Activated T-helper 17 cell treated with anti-CD3 and anti-CD28 coated beads, Interleukin-2, amount 50 U/mL, for 72 hours (primary cell): Measurements from ENCODE around the gene LLGL2. TPM values are rescaled to one million over a fixed set of nuclear protein-coding genes. Genes with fewer than 3 reads are reported as not detected.

ENCODE experiments used
- ATAC-seq: fragments of 150-1000 bp; cut with Tn5 transposase; replicated peaks from 2 replicates; pipeline ENCODE4 v1.10.0; 2021; ENCODE audit warnings: mild to moderate bottlenecking, moderate library complexity
- H3K27ac Mint-ChIP-seq: one replicate; pipeline ENCODE4 v1.8.0; 2022; ENCODE audit warnings: mixed read lengths
- H3K27me3 Mint-ChIP-seq: one replicate; pipeline ENCODE4 v1.8.0; 2022; ENCODE audit warnings: mixed read lengths
- H3K36me3 Mint-ChIP-seq: one replicate; pipeline ENCODE4 v1.8.0; 2022; ENCODE audit warnings: low read depth, mild to moderate bottlenecking, mixed read lengths
- H3K4me1 Mint-ChIP-seq: one replicate; pipeline ENCODE4 v1.8.0; 2022; ENCODE audit warnings: mixed read lengths
- H3K4me3 Mint-ChIP-seq: one replicate; pipeline ENCODE4 v1.8.0; 2022; ENCODE audit warnings: mild to moderate bottlenecking, mixed read lengths
- H3K9me3 Mint-ChIP-seq: one replicate; pipeline ENCODE4 v1.8.0; 2022; ENCODE audit warnings: mixed read lengths
- total RNA-seq, 2 donors: library from RNA; stranded (reverse); gene quantifications; one replicate each; pipeline ENCODE4 v1.2.3, GENCODE V29; 2022

LLGL2 gene
- total RNA-seq, 2 donors from 2014 or later = 16.7 to 24.1 TPM

DNA sequence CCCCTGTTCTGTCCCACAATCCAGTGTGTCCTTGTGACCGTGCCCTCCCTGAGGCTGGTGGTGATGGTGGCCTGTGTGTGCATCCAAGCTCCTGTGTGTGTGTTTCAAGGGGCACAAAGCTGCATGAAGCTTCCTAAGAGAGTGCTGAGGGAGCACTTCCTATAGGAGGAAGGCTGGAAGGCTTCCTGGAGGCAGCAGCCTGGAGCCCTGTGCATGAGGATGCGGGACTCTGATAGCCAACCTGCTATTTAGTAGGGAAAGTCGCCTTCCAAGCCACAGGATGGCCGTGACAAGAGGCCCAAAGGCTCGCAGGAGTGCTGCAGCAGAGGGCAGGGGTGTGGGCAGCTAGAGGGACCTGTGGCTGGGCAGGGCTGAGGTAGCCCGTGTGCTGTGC lies 70.4 kb downstream of the LLGL2 start:
- Mint-ChIP-seq H3K27ac (no peak overlapping the region), H3K27me3 (no peaks in the 10 kb centered on the region), H3K36me3 (no peaks in the 10 kb centered on the region), H3K4me1 (no peaks in the 10 kb centered on the region), H3K9me3 (no peaks in the 10 kb centered on the region), H3K4me3 (no peak overlapping the region)
- no peak for ATAC-seq

DNA sequence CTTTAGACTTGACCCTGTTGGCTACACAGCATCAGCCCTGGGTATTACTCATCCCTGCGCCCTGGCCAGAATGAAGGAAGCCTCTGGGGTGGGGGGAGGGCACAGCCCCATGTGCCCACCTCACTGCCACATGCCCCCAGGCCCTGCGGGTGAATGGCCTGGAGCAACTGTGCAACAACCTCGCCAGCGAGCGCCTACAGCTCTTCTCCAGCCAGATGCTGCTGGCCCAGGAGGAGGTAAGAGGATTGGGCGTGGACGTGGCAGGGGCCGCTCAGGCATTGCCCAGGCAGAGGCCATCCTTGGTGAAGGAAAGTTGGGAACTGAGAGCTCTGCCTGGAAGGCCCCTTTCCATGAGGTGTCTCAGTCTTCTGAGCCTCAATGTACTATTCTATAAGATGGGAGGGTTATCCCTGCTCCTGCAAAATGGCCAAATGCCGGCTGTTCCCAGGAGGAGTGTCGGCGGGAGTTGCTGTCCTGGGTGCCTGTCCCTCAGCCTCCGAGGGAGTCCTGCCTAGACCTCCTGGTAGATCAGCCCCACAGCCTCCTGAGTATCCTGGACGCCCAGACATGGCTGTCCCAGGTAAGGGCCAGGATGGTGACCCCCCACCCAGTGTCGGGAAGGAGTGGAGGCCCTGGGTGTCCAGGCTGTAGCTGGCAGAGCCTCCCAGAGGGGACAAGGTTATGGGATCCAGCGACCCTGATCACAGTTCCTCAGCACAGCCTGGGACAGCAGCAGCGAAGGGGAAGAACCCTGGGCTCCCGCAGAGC lies 71.0 kb downstream of the LLGL2 start:
- Mint-ChIP-seq H3K27ac (no peak overlapping the region), H3K36me3 (no peaks in the 10 kb centered on the region), H3K4me1 (no peaks in the 10 kb centered on the region), H3K4me3 (no peak overlapping the region), H3K27me3 (no peaks in the 10 kb centered on the region), H3K9me3 (no peaks in the 10 kb centered on the region)
- no peak for ATAC-seq

DNA sequence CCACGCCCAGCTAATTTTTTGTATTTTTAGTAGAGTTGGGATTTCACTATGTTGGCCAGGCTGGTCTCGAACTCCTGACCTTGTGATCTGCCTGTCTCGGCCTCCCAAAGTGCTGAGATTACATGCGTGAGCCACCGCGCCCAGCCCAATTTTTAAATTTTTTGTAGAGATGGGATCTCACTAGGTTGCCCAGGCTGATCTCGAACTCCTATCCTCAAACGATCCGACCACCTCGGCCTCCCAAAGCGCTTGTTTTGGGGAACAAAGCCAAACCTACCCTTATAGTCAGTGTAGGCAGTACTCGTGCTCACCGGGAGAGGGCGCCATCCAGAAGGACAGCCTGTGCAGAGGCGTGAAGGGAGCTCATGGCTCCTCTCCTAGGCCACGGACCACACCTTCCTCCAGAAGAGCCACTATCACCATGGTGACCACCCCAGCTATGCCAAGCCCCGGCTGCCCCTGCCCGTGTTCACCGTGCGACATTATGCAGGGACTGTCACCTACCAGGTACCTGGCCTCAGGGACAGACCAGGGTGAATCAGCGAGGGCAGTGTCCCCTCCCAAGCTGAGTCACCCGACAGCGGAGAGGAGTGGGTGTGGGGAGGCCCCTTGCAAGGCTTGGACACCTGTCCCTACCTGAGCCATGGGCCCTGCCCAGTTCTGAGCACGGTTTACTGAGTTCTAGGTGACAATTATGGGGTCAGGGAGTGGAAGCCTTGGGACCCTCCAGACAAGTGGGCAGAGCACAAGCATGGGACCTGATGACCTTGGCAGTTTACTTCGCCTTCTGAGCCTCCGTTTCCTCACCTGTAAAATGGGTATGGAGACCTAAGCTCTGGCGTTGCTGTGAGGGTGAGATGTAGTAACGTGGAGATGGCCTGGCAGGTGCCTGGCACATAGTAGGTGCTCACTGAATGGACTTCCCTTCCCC lies 75.8 kb downstream of the LLGL2 start:
- Mint-ChIP-seq H3K27ac (no peak overlapping the region), H3K4me1 (no peaks in the 10 kb centered on the region), H3K4me3 (no peak overlapping the region), H3K27me3 (no peaks in the 10 kb centered on the region), H3K36me3 (no peaks in the 10 kb centered on the region), H3K9me3 (no peaks in the 10 kb centered on the region)
- ATAC-seq = peak; percentile 83

DNA sequence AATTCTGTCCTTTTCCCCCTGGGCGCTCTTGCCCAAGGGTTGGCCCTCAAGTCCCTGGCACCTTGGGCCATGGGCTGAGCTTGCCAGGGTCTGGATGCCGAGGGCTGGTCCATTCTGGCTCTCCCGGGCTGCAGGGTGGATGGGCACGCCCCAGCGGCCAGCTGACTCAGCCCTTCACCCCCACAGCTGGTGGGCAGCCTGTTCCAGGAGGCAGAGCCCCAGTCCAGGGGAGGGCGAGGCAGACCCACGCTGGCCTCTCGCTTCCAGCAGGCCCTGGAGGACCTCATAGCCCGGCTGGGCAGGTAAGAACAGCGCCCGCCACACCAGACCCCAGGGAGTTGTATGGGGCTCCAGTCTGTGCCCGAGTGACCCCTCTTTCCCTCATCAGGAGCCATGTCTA lies 77.1 kb downstream of the LLGL2 start:
- Mint-ChIP-seq H3K9me3 (no peaks in the 10 kb centered on the region), H3K27me3 (no peaks in the 10 kb centered on the region), H3K27ac (no peak overlapping the region), H3K4me3 (no peak overlapping the region), H3K36me3 (no peaks in the 10 kb centered on the region), H3K4me1 (no peaks in the 10 kb centered on the region)
- ATAC-seq = no peak

DNA sequence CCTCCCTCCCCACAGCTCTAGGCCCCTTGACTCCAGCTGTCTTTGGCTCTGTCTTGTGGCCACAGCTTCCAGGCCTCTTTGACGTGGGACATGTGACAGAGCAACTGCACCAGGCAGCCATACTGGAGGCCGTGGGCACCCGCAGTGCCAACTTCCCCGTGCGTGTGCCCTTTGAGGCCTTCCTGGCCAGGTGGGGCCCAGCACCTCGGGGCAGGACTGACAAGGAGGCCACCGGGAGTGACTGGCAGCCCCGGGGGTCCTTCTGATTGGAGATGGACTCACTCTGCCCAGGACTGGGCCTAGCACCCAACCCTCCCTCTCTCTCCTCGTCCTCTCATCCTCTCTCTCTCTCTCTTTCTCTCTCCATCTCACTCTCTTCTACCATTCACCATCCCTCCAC lies 77.6 kb downstream of the LLGL2 start:
- no peaks in the 10 kb centered on the region for H3K4me1 Mint-ChIP-seq
- H3K4me3 Mint-ChIP-seq = no peak overlapping the region
- peak overlapping the region; percentile 45 for H3K27ac Mint-ChIP-seq
- no peaks in the 10 kb centered on the region for H3K27me3 Mint-ChIP-seq
- no peaks in the 10 kb centered on the region for H3K36me3 Mint-ChIP-seq
- no peaks in the 10 kb centered on the region for H3K9me3 Mint-ChIP-seq
- no peak for ATAC-seq

DNA sequence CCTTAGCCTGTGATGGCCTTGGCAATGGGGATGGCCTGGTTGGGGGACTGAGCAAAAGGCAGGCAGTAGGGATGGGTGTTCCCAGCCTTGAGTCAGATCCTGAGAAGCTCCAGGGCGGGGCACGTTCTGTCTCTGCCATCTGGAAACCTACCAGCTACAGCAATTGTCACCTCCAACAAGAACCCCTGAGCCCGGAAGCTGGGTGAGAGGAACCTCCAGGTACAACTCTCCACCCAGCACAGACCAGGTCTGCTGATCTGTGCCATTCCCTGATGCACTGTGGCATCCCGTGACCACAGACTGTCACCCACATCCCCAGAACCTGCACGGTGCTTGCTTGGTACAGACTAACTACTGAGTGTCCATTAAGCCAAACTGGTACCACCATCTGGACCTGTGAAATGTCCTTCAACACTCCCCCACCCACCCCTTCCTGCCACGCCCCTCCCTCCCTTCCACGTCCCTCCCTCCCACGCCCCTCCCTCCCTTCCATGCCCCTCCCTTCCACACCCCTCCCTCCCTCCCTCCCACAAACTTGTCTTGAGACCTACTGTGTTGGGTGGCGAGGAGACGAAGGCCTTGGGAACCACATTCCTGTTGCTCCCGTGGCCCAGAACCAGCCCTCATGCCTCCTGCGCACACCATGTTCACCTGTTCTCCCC lies 78.7 kb downstream of the LLGL2 start:
- Mint-ChIP-seq H3K4me1 (no peaks in the 10 kb centered on the region), H3K9me3 (no peaks in the 10 kb centered on the region), H3K27me3 (no peaks in the 10 kb centered on the region), H3K36me3 (no peaks in the 10 kb centered on the region), H3K27ac (no peak overlapping the region), H3K4me3 (no peak overlapping the region)
- no peak for ATAC-seq

DNA sequence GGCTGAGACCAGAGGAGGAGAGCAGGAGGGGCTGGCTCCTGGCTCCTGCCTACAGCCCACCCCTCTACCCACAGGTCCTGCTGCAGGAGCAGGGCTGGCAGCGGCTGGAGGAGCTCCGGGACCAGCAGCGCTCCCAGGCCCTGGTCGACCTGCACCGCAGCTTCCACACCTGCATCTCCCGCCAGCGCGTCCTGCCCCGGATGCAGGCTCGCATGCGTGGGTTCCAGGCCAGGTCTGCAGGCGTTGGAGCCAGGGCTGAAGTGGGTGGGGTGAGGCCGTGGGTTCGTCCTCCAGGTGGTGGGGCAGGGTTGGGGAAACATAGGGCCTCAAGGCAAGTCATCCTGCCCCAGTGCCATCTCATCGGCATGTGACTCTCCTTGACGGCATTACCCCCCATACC lies 80.3 kb downstream of the LLGL2 start:
- no peak for ATAC-seq
- Mint-ChIP-seq H3K4me1 (no peaks in the 10 kb centered on the region), H3K36me3 (no peaks in the 10 kb centered on the region), H3K4me3 (no peak overlapping the region), H3K27me3 (no peaks in the 10 kb centered on the region), H3K9me3 (no peaks in the 10 kb centered on the region), H3K27ac (no peak overlapping the region)

DNA sequence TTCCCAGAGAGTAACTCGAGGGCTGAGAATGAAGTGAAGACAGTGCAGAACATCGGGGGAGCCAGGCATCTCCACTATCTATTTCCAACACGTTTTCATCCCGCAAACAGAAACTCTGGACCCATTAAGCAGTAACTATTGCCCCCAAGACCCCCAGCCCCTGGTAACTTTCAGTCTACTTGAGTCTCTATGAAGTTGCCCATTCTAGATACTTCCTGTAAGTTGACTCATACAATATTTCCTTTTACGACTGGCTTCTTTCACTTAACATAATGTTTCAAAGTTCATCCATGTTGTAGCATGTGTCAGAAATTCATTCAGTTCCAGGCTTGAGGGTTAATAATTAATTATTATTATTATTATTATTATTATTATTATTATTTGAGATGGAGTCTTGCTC lies 81.6 kb downstream of the LLGL2 start:
- Mint-ChIP-seq H3K4me3 (no peak overlapping the region), H3K4me1 (no peaks in the 10 kb centered on the region), H3K27ac (no peak overlapping the region), H3K27me3 (no peaks in the 10 kb centered on the region), H3K36me3 (no peaks in the 10 kb centered on the region), H3K9me3 (no peaks in the 10 kb centered on the region)
- ATAC-seq = no peak

DNA sequence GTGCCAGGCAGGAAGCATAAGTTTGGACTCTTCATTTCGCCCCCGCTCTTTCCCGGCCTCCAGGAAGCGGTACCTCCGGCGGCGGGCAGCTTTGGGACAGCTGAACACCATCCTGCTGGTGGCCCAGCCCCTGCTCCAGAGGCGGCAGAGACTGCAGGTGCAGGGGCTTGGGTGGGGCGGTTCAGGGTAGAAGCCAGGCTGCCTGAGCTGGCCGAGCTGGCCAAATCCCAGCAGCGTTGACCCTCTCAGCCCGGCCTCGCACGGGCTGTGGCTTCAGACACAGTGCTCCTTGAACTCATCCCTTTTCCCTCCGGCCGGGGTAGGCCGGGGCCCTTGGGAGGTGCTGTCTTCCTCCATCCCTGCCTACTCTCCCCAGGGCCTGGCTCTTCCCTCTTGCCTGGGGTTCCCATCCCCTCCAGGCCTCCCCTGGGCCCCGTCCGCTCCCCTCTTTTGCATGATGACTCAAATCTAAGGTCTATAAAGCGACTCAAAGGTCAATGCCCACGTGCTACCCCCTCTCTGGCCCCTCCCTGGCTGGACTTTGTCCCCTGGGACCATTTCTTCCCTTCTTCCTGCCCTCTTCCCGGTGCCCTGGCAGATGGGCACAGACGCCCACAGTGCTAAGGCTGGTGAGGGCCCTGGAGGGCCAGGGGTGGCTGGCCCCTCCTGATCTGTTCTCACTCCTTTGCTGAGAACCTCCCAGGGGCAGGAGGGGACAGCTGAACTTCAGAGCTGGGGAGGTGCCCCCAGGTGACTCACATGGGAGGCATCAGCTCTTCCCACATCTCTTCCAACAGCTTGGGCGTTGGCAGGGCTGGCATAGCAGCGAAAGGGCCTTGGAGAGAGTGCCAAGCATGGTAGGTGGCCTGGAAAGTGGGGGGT lies 84.8 kb downstream of the LLGL2 start:
- no peak overlapping the region for H3K4me3 Mint-ChIP-seq
- H3K9me3 Mint-ChIP-seq = no peaks in the 10 kb centered on the region
- H3K36me3 Mint-ChIP-seq = no peaks in the 10 kb centered on the region
- no peaks in the 10 kb centered on the region for H3K4me1 Mint-ChIP-seq
- ATAC-seq = no peak
- H3K27me3 Mint-ChIP-seq = no peaks in the 10 kb centered on the region
- no peak overlapping the region for H3K27ac Mint-ChIP-seq

DNA sequence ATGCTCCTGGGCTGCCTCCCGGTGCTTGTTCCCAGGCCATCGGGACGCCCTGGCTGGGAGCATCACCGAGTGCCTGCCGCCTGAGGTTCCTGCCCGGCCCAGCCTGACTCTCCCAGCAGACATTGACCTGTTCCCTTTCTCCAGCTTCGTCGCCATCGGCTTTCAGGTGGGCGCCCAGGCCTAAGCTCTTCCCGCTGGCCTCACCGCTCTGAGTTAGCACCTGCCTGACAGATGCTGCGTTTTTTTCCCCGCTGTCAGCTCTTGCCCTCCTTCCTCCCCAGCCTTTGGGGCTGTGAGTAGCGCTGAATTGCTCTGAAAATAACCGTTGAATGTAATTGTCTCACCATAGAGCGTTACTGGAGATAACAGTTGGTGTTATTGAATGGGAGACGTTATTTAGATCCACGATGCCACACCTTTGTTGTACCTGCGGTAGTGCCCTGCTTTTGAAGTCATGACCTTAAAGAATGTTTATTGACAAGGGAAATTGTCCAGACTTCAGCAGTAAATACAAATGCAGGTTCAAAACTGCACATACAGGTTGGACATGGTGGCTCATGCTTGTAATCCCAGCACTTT lies 86.4 kb downstream of the LLGL2 start:
- no peak for ATAC-seq
- no peak overlapping the region for H3K4me3 Mint-ChIP-seq
- no peaks in the 10 kb centered on the region for H3K4me1 Mint-ChIP-seq
- H3K9me3 Mint-ChIP-seq = no peaks in the 10 kb centered on the region
- H3K27ac Mint-ChIP-seq = no peak overlapping the region
- H3K36me3 Mint-ChIP-seq = no peaks in the 10 kb centered on the region
- no peaks in the 10 kb centered on the region for H3K27me3 Mint-ChIP-seq

DNA sequence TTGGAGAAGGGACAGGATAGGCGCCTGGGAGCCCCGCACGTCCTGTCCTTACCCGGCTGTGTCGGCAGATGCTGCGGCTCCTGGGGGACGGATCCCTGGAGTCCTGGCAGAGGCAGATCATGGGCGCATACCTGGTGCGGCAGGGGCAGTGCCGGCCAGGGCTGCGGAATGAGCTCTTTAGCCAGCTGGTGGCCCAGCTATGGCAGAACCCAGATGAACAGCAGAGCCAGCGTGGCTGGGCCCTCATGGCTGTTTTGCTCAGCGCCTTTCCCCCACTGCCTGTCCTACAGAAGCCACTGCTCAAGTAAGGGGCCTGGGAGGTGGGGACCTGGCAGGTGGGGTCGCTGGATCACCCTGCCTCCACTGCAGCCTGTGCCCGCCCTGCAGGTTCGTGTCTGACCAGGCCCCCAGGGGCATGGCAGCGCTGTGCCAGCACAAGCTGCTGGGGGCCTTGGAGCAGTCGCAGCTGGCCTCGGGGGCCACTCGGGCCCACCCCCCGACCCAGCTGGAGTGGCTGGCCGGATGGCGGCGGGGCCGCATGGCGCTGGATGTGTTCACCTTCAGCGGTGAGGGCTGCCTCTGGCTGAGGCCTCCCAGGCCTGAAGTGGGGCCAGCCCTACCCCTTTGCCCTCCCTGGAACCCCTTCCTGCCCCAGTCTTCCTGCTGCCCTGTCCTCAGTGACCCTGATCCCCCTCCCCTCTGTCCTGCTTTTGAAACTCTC lies 87.6 kb downstream of the LLGL2 start:
- Mint-ChIP-seq H3K36me3 (no peaks in the 10 kb centered on the region), H3K9me3 (no peaks in the 10 kb centered on the region), H3K4me3 (no peak overlapping the region), H3K4me1 (no peaks in the 10 kb centered on the region), H3K27me3 (no peaks in the 10 kb centered on the region), H3K27ac (no peak overlapping the region)
- no peak for ATAC-seq

DNA sequence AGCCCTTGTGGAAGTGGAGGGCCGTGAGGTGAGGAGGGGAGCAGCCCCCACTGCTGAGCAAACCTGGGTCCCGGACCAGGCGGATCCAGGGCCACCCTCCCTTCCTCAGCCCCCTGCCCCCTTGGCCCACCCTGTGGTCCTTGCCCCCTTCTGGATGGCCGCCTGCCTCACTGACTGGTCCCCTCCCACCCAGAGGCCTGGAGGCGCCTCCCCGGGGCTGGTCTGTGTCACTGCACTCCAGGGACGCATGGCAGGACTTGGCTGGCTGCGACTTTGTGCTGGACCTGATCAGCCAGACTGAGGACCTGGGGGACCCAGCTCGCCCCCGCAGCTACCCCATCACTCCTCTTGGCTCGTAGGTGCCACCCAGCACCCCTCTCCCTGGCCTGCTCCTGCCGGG lies 88.5 kb downstream of the LLGL2 start:
- H3K9me3 Mint-ChIP-seq = no peaks in the 10 kb centered on the region
- no peak overlapping the region for H3K27ac Mint-ChIP-seq
- H3K4me1 Mint-ChIP-seq = no peaks in the 10 kb centered on the region
- no peaks in the 10 kb centered on the region for H3K36me3 Mint-ChIP-seq
- no peak overlapping the region for H3K4me3 Mint-ChIP-seq
- ATAC-seq = no peak
- no peaks in the 10 kb centered on the region for H3K27me3 Mint-ChIP-seq

DNA sequence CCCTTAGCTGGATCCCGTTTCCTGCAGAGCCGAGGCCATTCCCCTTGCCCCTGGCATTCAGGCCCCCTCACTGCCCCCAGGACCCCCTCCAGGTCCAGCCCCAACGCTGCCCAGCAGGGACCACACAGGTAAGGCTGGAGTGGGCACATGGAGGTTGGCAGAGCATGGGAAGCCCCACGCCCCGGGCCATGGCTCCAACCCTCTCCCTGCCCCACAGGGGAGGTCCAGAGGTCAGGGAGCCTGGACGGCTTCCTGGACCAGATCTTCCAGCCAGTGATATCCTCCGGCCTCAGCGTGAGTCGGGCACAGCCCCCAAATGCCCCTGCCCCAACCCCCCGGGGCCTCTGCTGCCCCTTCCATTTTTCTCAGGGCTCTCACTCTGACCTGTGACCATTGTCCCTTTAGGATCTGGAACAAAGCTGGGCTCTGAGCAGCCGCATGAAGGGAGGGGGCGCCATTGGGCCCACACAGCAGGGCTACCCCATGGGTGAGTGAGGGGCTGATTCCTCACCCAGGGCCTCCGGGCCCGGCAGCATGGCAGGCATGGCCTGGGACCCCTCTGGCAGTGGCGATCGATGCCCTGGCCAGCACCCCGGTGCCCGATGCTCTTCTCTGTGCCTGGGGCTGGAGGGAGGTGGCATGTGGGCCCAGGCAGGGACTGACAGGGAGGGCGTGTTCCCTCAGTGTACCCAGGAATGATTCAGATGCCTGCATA lies 89.2 kb downstream of the LLGL2 start:
- H3K9me3 Mint-ChIP-seq = no peaks in the 10 kb centered on the region
- ATAC-seq = no peak
- H3K4me1 Mint-ChIP-seq = no peaks in the 10 kb centered on the region
- H3K27ac Mint-ChIP-seq = no peak overlapping the region
- no peaks in the 10 kb centered on the region for H3K27me3 Mint-ChIP-seq
- no peak overlapping the region for H3K4me3 Mint-ChIP-seq
- H3K36me3 Mint-ChIP-seq = no peaks in the 10 kb centered on the region
